AML-193 (cell line): ENCODE data around the gene OR2T10.
"Not testable (repeated sequence)": the region's sequence is repeated elsewhere in the genome, so short reads cannot be mapped to it uniquely, and the experiment has no call there.

Source experiments
- DNase-seq, 2 experiments: peaks; one replicate each; lab custom pipeline; 2025; lab: John Stamatoyannopoulos, UW

The OR2T10 gene

DNA sequence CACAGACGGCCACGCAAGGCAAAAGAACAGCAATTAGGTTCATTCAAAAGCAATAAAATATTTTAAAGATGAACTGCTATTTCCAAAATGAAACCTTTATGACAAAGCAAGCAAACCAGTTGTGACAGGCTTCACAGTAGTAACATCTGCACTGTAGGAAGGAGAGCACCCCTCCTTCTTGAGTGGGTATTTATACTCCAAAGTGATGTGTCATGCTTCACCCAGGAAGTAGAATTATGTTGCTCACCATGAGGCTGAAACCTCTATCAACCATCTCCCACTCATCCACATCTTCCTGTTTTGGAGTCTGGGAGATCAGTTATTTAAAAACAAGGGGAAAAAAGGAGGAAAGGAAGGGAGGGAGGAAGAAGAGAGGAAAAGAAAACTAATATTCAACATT, 885 bp downstream of the OR2T10 start:
- DNase-seq = peak; percentile 2 to 5

DNA sequence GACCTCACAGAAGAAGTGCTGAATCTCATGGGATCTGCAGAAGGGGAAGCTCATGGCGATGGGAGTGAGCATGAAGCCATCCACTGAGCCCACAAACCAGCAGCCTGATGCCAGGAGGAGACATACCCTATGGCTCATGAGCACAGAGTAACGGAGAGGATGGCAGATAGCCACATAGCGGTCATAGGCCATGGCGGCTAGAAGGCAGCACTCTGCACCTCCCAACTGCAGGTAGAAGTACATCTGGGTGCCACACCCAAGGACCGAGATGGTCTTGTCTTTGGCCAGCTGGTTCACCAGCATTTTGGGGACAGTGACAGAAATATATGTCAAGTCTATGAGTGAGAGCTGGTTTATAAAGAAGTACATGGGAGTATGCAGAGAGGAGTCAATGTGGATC, 4.3 kb downstream of the OR2T10 start:
- no peak for DNase-seq

DNA sequence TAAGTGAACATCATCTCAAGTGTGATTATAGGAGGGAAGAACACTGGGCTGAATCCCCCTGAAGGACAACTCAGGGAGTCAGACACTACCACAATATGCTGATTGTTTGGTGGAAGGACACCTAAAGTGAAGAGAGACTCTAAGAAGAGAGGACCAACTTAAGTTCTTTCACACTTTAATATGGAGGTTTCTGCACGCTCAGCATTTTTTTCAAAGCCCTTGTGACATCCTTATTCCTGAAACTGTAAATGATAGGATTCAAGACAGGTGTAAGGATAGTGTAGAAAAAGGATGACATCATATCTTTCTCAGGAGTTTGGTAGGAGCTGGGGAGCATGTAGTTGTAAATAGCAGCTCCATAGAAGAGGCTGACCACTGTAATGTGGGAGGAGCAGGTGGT, 4.8 kb downstream of the OR2T10 start:
- no peak for DNase-seq

DNA sequence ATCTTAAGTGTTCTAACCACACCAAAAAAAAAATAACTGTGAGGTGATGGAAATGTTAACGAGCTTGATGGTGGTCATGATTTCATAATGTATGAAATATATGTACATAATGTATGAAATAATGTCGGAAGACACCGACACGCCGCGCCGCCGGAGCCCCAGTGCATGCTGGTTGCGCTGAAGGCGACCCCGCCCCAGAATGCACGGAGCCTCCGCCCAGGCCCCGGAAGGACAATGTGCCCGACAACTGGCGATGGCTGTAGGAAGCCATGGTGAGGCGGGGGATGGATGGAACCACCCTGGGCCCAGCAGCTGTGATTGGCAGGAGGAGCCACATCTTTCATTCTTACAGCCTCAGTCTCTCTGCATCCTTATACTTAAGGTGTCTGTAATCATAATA, 7.4 kb downstream of the OR2T10 start:
- DNase-seq = no peak

DNA sequence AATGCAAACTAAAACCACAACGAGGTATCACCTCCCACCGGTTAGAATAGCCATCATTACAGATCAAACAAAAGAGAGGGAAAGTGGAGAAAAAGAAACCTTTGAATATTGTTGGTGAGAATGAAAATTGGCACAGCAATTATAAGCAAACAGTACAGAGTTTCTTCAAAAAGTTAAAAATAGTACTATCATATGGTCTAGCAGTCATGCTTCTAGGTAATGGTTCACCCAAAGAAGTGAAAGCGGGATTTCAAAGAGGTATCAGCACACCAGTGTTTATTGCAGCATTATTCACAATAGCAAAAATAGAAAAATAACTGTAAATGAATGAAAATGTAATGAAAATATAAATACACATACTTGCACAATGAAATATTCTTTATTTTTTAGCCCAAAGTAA, 8.2 kb downstream of the OR2T10 start:
- DNase-seq = no peak

DNA sequence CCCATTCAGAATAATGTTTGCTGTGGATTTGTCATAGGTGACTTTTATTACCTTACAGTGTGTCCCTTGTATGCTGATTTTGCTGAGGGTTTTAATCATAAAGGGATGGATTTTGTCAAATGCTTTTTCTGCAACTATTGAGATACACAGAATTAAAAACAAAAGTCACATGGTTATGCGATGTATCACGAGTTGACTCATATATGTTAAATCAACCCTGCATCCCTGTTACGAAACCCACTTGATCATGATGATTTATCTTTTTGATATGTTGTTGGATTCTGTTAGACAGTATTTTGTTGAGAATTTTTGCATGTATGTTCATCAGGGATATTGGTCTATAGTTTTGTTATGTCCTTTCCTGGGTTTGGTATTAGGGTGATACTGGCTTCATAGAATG, 12.2 kb downstream of the OR2T10 start:
- no peak for DNase-seq

DNA sequence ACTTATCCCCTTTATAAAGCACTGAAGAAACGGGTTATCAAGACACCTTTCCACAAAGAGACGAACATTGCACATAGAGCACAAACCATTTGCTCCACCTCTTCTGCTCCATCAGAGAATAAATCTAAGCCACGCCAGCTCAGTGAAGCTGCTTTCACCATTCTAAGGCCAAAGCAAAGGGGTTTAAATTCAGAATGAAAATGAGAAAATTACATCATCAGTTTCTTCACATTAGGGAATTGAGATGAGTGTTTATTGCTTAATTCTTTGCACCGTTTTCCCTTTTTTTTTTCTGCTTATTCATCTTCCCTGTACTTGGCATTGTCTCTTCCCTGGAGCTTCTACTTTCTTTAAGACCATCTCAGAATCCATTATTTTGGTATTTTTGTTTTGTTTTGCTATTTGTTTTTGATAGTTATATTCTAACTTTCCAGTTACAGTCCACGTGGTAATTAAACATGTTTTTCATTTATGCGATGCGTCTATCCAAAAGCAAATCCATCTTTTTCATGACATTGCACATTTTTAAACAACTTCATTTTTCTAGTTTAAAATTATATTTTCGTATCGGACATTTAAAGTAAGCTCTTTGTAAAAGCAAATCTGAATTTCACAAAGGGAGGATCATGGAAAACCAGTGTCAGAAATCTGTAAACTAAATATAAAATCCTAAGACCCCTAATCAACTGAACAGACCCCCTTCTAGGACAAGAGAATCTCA, 21.1 kb downstream of the OR2T10 start:
- no peak for DNase-seq

DNA sequence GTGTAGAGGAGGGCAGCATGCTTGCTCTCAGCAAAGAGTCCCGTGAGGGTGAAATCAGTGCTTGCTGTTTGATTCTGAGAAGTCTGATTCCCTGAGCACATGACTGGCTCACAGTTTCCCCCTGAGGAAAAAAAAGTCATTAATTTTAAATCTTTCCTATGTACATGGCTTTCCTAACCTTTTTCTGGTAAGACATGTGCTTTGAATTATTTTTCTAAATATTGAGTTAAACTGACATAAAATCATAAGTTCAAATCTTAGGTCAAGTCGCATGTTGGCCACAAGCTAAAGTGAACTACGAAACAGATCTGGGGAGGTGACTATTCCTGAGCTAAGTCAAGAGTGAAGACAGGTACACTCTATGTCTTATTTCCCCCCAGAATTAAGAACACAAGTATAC, 22.8 kb downstream of the OR2T10 start, which contains the start of gene OR2T34:
TSS of gene OR2T34 (minus strand) at position 101 of the 400 bp plus-strand sequence. CDS start at position 101, 0 bp downstream.
- DNase-seq = not testable (repeated sequence)

DNA sequence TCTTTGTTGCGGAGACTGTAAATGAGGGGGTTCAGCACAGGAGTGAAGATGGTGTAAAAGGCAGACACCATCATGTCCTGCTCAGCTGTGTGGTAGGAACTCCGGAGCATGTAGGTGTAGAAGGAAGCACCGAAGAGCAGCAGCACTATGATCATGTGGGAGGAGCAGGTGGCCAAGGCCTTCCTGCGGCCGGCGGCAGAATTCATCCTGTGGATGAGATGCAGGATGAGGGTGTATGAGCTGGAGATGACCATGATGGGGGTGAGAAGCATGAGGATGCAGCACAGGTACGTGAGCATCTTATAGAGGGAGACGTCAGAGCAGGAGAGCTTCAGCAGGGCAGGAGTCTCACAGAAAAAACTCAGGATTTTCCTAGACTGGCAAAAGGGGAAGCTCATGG, 23.6 kb downstream of the OR2T10 start:
- not testable (repeated sequence) for DNase-seq

DNA sequence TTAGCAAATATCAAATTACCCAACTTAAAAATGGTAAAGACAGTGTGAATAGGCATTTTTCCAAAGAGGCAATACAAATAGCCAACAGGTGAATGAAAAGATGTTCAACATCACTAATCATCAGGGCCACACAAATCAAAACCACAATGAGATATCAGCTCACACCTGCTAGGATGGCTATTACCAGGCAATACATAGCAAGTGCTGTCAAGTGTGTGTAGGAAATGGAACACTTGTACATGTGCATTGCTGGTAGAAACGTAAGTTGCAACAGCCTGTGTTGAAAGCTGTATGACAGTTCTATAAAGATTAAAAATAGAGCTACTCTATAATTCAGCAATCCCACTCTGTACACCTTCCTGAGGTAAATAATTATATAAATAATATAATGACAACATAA, 25.5 kb downstream of the OR2T10 start:
- not testable (repeated sequence) for DNase-seq

DNA sequence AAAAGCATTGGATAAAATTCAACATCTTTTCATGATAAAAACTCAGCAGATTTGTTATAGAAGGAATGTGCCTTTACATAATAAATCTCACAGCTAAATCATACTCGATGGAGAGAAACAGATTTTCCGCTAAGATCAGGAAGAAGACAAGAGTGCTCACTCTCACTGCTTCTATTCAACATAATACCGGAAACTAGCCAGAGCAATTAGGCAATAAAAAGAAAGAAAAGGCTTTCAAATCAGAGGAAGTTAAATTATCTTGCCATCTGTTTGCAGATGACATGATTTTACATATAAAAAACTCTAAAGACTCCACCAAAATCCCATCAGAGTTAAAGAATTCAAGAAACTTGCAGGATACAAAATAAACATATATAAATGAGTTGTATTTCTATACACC, 26.7 kb downstream of the OR2T10 start:
- DNase-seq = not testable (repeated sequence)

DNA sequence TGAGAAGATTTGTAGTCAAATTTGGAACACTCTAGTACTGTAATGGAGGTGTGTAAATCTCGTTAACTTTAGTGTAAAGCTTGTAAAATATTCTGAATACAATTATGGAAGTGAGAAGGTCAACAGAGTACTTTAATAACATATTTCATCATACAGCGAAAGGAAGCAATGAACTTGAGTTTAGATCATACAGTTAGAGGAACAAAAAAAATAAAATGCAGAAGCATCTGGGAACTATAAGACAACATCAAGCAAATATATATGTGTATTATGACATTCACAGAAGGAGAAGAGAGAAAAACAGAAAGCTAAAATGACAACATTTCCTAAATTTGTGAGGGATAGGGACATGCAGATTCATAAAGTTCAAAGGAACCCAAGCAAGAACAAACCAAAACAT, 28.5 kb downstream of the OR2T10 start:
- not testable (repeated sequence) for DNase-seq

DNA sequence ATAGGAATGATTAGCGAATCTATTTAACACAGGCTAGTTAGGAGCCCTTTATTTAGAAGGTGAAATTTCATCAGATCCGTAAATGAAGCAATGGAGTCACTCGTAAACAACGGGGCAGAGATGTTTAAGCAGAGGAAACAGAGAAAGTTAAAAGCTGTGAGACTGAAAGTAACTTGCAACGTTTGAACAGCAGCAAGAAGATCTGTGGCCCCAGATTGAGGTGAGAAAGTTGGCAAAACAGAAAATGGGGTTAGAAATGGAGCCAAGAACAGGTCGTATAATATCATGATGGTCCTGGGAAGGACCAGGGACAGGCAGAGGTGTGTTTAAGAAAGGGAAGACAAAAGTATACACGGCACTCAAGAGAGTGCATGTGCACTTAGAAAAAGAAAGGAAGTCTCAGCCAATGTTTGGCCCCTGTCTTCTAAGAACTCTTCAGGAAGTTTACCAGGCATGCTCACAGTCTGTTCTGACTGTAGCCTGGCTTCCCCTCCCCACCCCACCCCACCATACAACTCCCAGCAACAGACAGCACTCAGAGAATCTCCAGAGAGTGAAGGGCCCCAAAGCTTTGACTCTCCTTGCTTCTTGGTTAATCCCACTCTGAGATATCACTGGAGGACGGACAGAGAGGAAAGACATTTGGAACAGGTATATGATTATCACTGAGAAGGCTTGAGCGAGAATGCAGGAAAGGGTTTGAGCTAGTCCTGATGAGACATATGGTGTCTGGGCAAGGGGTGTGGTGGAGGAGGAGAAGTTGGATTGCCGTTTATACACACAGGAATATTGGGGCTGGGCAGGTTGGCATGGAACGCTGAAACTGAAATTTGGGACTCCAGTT, 31.7 kb downstream of the OR2T10 start:
- DNase-seq = not testable (repeated sequence)

DNA sequence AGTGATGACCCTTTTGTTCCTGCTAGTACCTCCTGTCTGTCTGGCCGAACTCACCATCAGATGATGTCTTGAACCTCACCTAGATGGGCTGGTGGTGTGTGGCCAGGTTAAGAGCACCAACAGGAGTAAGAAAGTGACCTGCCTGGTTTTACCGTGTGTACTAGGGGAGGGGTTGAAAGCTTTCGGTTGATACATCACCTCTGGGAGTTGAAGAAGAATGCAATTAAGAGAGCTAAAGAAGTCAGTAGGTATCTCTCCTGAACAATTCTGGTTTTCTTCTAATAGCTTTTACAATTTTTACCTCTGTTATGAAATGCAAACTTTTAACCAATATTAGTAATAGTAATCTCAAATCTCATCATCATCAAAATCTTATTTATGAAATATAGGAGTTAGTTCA, 34.8 kb downstream of the OR2T10 start, which contains the start of gene OR2T29:
TSS of gene OR2T29 (minus strand) at position 101 of the 400 bp plus-strand sequence. CDS start 3,281 bp downstream, outside the sequence.
- not testable (repeated sequence) for DNase-seq

DNA sequence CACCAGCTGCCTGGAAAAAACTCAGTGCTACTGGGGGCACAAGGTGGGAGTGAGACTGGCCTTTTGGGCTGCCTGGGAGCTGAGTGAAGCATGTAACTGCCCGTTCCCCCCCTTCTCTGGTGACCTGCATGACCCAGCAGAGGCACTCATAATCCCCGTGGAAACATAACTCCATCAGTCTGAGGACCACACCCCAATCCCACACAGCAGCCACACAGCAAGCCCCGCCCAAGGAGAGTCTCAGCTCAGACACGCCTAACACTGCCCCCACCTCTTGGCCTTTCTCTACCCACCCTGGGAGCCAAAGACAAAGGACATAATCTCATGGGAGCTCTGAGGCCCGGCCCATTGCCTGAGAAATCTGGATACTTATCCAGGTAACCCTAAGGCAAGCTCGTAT, 46.5 kb downstream of the OR2T10 start:
- not testable (repeated sequence) for DNase-seq

DNA sequence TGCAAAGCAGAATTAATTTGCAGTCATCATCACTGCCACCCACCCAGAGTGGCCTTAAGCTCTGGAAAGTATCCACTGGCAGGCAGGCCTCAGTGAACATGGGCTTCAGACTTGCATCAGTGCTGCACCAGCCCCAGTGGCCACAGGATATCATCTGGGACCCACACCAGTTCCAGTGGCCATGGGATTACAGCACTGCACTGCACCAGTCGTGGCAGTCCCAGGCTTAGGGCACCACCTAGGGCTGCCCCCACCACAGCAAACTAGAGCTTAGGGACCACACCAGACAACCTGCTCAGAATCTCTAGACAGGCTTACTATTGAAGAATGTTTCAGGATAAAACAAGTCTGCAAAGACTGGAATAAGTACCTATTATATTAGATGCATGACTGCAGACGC, 50.1 kb downstream of the OR2T10 start:
- DNase-seq = not testable (repeated sequence)
